WTC11 (cell line): Measurements from ENCODE around the gene LRRC8D. TPM values are rescaled to one million over a fixed set of nuclear protein-coding genes. Genes with fewer than 3 reads are reported as not detected.
A peak's percentile ranks its signal among the peaks of the same experiment; 100 is the strongest.

Experiments used
- ATAC-seq: fragments of 200-7000 bp; cut with Tn5 transposase; 2 replicates; pipeline ENCODE4 v1.10.0; 2021; ENCODE audit warnings: mild to moderate bottlenecking, moderate library complexity
- CTCF ChIA-PET: fragments of 300-600 bp; sonication (Branson Sonifier 250); formaldehyde crosslinking; loops from one replicate; lab custom pipeline; 2021; ENCODE audit warnings: antibody characterized with exemption; lab: Charles Lee
- POLR2A ChIA-PET: fragments of 350-600 bp; sonication (Branson Sonifier 250); formaldehyde crosslinking; loops from one replicate; lab custom pipeline; 2021; ENCODE audit warnings: antibody characterized with exemption; lab: Charles Lee
- DNase-seq: peaks from one replicate; pipeline ENCODE4 v3.0.0; 2021; ENCODE audit warnings: low spot score
- H3K27ac Mint-ChIP-seq: 2 replicates; pipeline ENCODE4 v1.8.0; 2021; ENCODE audit warnings: mixed read lengths
- H3K27me3 Mint-ChIP-seq: 2 replicates; pipeline ENCODE4 v1.8.0; 2021; ENCODE audit warnings: low read depth, mild to moderate bottlenecking, moderate library complexity, mixed read lengths
- H3K36me3 Mint-ChIP-seq: 2 replicates; pipeline ENCODE4 v1.8.0; 2021; ENCODE audit warnings: mixed read lengths
- H3K4me1 Mint-ChIP-seq: 2 replicates; pipeline ENCODE4 v1.8.0; 2022; ENCODE audit warnings: mixed read lengths
- H3K4me3 Mint-ChIP-seq: 2 replicates; pipeline ENCODE4 v1.8.0; 2021; ENCODE audit warnings: mild to moderate bottlenecking, moderate library complexity, mixed read lengths
- H3K9me3 Mint-ChIP-seq: 2 replicates; pipeline ENCODE4 v1.8.0; 2021; ENCODE audit warnings: mixed read lengths
- CBFB ChIP-seq: sonication (generic); formaldehyde crosslinking; IDR thresholded peaks from 2 replicates; pipeline ENCODE4 v1.8.1; 2022; ENCODE audit warnings: mild to moderate bottlenecking, low read depth, missing genetic modification reagents
- CREB1 ChIP-seq: sonication (generic); formaldehyde crosslinking; IDR thresholded peaks from 2 replicates; pipeline ENCODE4 v1.8.0; 2023; ENCODE audit warnings: mild to moderate bottlenecking, missing genetic modification reagents
- E2F4 ChIP-seq: sonication (generic); formaldehyde crosslinking; IDR thresholded peaks from 2 replicates; pipeline ENCODE4 v1.8.1; 2022; ENCODE audit warnings: low read depth, mild to moderate bottlenecking, moderate library complexity, missing genetic modification reagents, borderline replicate concordance
- E2F5 ChIP-seq: sonication (generic); formaldehyde crosslinking; IDR thresholded peaks from 2 replicates; pipeline ENCODE4 v1.8.1; 2022; ENCODE audit warnings: mild to moderate bottlenecking, moderate library complexity, missing genetic modification reagents
- ESRRA ChIP-seq: sonication (generic); formaldehyde crosslinking; IDR thresholded peaks from 2 replicates; pipeline ENCODE4 v1.8.1; 2022; ENCODE audit warnings: mild to moderate bottlenecking, missing genetic modification reagents, borderline replicate concordance
- GRHL2 ChIP-seq: fragments of 250-450 bp; sonication (Bioruptor Pico); IDR thresholded peaks from 2 replicates; pipeline ENCODE4 v1.8.0; 2022; ENCODE audit warnings: mild to moderate bottlenecking, moderate library complexity; ENCODE audit not compliant: insufficient replicate concordance, severe bottlenecking
- MLX ChIP-seq: sonication (generic); formaldehyde crosslinking; IDR thresholded peaks from 2 replicates; pipeline ENCODE4 v1.8.1; 2023; ENCODE audit warnings: mild to moderate bottlenecking, missing genetic modification reagents, moderate library complexity
- NFATC4 ChIP-seq: fragments of 250-450 bp; sonication (Bioruptor Pico); IDR thresholded peaks from 2 replicates; pipeline ENCODE4 v1.9.0; 2021; ENCODE audit warnings: mild to moderate bottlenecking
- NFE2L1 ChIP-seq: sonication (generic); formaldehyde crosslinking; IDR thresholded peaks from 2 replicates; pipeline ENCODE4 v1.8.1; 2023; ENCODE audit warnings: missing genetic modification reagents
- NR3C1 ChIP-seq: sonication (generic); formaldehyde crosslinking; conservative IDR thresholded peaks from 2 replicates; pipeline ENCODE4 v1.8.1; 2023; ENCODE audit warnings: low read depth, mild to moderate bottlenecking, missing genetic modification reagents
- PRRX2 ChIP-seq: fragments of 250-450 bp; sonication (Bioruptor Pico); IDR thresholded peaks from 2 replicates; pipeline ENCODE4 v1.8.0; 2021; ENCODE audit warnings: mild to moderate bottlenecking
- RELA ChIP-seq: sonication (generic); formaldehyde crosslinking; IDR thresholded peaks from 2 replicates; pipeline ENCODE4 v1.8.1; 2022; ENCODE audit warnings: missing genetic modification reagents, mild to moderate bottlenecking, borderline replicate concordance
- SOX15 ChIP-seq: fragments of 250-450 bp; sonication (Bioruptor Pico); IDR thresholded peaks from 2 replicates; pipeline ENCODE4 v1.9.0; 2021; ENCODE audit warnings: mild to moderate bottlenecking
- SP1 ChIP-seq: sonication (generic); formaldehyde crosslinking; conservative IDR thresholded peaks from 2 replicates; pipeline ENCODE4 v1.8.1; 2022; ENCODE audit warnings: missing genetic modification reagents
- TEAD1 ChIP-seq: sonication (generic); formaldehyde crosslinking; IDR thresholded peaks from 2 replicates; pipeline ENCODE4 v1.8.0; 2022; ENCODE audit warnings: mild to moderate bottlenecking, missing genetic modification reagents
- TEAD4 ChIP-seq: sonication (generic); formaldehyde crosslinking; IDR thresholded peaks from 2 replicates; pipeline ENCODE4 v1.8.0; 2022; ENCODE audit warnings: mild to moderate bottlenecking, missing genetic modification reagents
- ZBTB21 ChIP-seq: sonication (generic); formaldehyde crosslinking; IDR thresholded peaks from 2 replicates; pipeline ENCODE4 v1.8.1; 2023; ENCODE audit warnings: mild to moderate bottlenecking, missing genetic modification reagents, borderline replicate concordance
- ZNF121 ChIP-seq: sonication (generic); formaldehyde crosslinking; IDR thresholded peaks from 2 replicates; pipeline ENCODE4 v1.8.0; 2023; ENCODE audit warnings: missing genetic modification reagents
- ZNF232 ChIP-seq: sonication (generic); formaldehyde crosslinking; IDR thresholded peaks from 2 replicates; pipeline ENCODE4 v1.8.0; 2022; ENCODE audit warnings: mild to moderate bottlenecking, missing genetic modification reagents
- ZNF423 ChIP-seq: fragments of 250-450 bp; sonication (Bioruptor Pico); IDR thresholded peaks from 2 replicates; pipeline ENCODE4 v2.1.2; 2022; ENCODE audit warnings: mild to moderate bottlenecking, moderate library complexity
- total RNA-seq: library from RNA; stranded (reverse); gene quantifications from 3 replicates; pipeline ENCODE4 v1.2.3, GENCODE V29; 2021
- TF ChIP-seq, protein P1 (sequence below): fragments of 250-450 bp; sonication (Bioruptor Pico); IDR thresholded peaks from 2 replicates; pipeline ENCODE4 v1.9.0; 2021; ENCODE audit warnings: mild to moderate bottlenecking
- TF ChIP-seq, protein P2 (sequence below): sonication (generic); formaldehyde crosslinking; IDR thresholded peaks from 2 replicates; pipeline ENCODE4 v1.8.0; 2022; ENCODE audit warnings: missing genetic modification reagents
- TF ChIP-seq, protein P3 (sequence below): sonication (generic); formaldehyde crosslinking; conservative IDR thresholded peaks from 2 replicates; pipeline ENCODE4 v1.8.1; 2022; ENCODE audit warnings: mild to moderate bottlenecking, missing genetic modification reagents

Gene LRRC8D
- total RNA-seq, 1 experiment from 2014 or later: 42.6 TPM

- Mint-ChIP-seq H3K27me3 (no peaks in the 10 kb centered on the region), H3K9me3 (no peaks in the 10 kb centered on the region), H3K4me1 (peaks cover 53% of the 10 kb centered on the region), H3K4me3 (no peak overlapping the region), H3K27ac (peak overlapping the region; percentile 88), H3K36me3 (peaks cover 16% of the 10 kb centered on the region)
- no peak for DNase-seq
- ATAC-seq: peak; percentile 45
- TF ChIP-seq E2F5 (CRISPR knock-in tag) (no peak), SOX15 (CRISPR knock-in tag) (no peak), ZBTB21 (CRISPR knock-in tag) (no peak), MLX (no peak), CBFB (CRISPR knock-in tag) (no peak), NFE2L1 (CRISPR knock-in tag) (no peak), SP1 (no peak), RELA (CRISPR knock-in tag) (no peak), ZNF423 (CRISPR knock-in tag) (no peak), ESRRA (CRISPR knock-in tag) (no peak), NFATC4 (CRISPR knock-in tag) (no peak), ZNF232 (CRISPR knock-in tag) (no peak), E2F4 (no peak), TEAD4 (CRISPR knock-in tag) (no peak), GRHL2 (CRISPR knock-in tag) (no peak), CREB1 (CRISPR knock-in tag) (no peak), TEAD1 (CRISPR knock-in tag) (no peak), PRRX2 (CRISPR knock-in tag) (no peak), NR3C1 (CRISPR knock-in tag) (no peak)
- TF ChIP-seq, protein P1, sequence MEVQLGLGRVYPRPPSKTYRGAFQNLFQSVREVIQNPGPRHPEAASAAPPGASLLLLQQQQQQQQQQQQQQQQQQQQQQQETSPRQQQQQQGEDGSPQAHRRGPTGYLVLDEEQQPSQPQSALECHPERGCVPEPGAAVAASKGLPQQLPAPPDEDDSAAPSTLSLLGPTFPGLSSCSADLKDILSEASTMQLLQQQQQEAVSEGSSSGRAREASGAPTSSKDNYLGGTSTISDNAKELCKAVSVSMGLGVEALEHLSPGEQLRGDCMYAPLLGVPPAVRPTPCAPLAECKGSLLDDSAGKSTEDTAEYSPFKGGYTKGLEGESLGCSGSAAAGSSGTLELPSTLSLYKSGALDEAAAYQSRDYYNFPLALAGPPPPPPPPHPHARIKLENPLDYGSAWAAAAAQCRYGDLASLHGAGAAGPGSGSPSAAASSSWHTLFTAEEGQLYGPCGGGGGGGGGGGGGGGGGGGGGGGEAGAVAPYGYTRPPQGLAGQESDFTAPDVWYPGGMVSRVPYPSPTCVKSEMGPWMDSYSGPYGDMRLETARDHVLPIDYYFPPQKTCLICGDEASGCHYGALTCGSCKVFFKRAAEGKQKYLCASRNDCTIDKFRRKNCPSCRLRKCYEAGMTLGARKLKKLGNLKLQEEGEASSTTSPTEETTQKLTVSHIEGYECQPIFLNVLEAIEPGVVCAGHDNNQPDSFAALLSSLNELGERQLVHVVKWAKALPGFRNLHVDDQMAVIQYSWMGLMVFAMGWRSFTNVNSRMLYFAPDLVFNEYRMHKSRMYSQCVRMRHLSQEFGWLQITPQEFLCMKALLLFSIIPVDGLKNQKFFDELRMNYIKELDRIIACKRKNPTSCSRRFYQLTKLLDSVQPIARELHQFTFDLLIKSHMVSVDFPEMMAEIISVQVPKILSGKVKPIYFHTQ (CRISPR knock-in tag): no peak
- CTCF ChIA-PET: no interaction called here
- POLR2A ChIA-PET: no interaction called here
Measured at GRCh38 chr1:89939059-89939570, 118.3 kb downstream of the LRRC8D start.

DNA sequence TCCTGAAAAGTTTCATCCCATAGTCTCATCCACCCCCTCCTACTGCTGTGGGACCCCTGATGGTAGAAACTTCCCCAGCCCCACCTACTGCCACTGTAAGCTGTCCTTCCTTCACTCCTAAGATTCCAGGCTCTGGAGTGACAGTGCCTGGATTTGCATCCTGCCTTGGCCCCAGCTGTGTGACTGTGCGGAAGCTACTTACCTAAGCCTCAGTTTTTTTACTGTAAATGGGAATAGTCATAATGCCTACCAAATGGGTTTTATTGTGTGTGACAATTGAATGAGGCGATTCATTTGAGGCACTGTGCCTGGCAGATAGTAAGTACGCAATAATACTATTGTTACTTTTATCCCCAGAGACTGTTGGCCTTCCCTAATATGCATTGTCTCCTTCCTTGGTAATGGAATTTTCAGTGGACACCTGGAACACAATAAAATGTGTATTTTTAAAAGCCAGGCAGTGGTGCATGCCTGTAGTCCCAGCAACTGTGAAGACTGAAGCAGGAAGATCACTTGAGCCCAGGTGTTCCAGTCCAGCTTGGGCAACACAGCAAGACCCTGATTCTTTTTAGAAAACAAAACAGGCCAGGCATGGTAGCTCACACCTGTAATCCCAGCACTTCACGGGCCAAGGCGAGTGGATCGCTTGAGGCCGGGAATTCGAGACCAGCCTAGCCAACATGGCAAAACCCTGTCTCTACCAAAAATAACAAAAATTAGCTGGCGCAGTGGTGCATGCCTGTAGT, 119.0 kb downstream of the LRRC8D start:
- DNase-seq (no peak), ATAC-seq (peak; percentile 65)
- Mint-ChIP-seq H3K4me1 (peaks cover 50% of the 10 kb centered on the region), H3K4me3 (no peak overlapping the region), H3K27me3 (peaks cover 2% of the 10 kb centered on the region; the same call in 1 of the 2 replicates), H3K27ac (peak overlapping the region; percentile 88), H3K9me3 (no peaks in the 10 kb centered on the region), H3K36me3 (peaks cover 8% of the 10 kb centered on the region)
- POLR2A ChIA-PET: interaction anchor here (0.7 kb wide), 1 partner anchor 69 kb away, joined by 3 read pairs; no protein-coding TSS in a partner anchor
- CTCF ChIA-PET: interaction anchor here (1.0 kb wide), 1 partner anchor 18 kb away, joined by 3 read pairs; no protein-coding TSS in a partner anchor
- TF ChIP-seq ZNF121 (CRISPR knock-in tag): peak; percentile 79
- TF ChIP-seq, protein P2, sequence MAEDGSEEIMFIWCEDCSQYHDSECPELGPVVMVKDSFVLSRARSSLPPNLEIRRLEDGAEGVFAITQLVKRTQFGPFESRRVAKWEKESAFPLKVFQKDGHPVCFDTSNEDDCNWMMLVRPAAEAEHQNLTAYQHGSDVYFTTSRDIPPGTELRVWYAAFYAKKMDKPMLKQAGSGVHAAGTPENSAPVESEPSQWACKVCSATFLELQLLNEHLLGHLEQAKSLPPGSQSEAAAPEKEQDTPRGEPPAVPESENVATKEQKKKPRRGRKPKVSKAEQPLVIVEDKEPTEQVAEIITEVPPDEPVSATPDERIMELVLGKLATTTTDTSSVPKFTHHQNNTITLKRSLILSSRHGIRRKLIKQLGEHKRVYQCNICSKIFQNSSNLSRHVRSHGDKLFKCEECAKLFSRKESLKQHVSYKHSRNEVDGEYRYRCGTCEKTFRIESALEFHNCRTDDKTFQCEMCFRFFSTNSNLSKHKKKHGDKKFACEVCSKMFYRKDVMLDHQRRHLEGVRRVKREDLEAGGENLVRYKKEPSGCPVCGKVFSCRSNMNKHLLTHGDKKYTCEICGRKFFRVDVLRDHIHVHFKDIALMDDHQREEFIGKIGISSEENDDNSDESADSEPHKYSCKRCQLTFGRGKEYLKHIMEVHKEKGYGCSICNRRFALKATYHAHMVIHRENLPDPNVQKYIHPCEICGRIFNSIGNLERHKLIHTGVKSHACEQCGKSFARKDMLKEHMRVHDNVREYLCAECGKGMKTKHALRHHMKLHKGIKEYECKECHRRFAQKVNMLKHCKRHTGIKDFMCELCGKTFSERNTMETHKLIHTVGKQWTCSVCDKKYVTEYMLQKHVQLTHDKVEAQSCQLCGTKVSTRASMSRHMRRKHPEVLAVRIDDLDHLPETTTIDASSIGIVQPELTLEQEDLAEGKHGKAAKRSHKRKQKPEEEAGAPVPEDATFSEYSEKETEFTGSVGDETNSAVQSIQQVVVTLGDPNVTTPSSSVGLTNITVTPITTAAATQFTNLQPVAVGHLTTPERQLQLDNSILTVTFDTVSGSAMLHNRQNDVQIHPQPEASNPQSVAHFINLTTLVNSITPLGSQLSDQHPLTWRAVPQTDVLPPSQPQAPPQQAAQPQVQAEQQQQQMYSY (CRISPR knock-in tag): peak; percentile 93
- TF ChIP-seq, protein P3, sequence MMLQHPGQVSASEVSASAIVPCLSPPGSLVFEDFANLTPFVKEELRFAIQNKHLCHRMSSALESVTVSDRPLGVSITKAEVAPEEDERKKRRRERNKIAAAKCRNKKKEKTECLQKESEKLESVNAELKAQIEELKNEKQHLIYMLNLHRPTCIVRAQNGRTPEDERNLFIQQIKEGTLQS (CRISPR knock-in tag): no peak
